GM12891 (cell line): ENCODE data around the gene NREP.

Source experiments
- PAX5 ChIP-seq: IDR thresholded peaks from 2 replicates; pipeline ENCODE4 v1.6.1; 2011; ENCODE audit warnings: low read length, moderate library complexity, mild to moderate bottlenecking; ENCODE audit not compliant: insufficient read depth, severe bottlenecking
- POLR2A ChIP-seq: IDR thresholded peaks from 2 replicates; pipeline ENCODE4 v1.6.1; 2011; ENCODE audit warnings: low read depth, low read length, control low read depth
- POLR2AphosphoS5 ChIP-seq: IDR thresholded peaks from 2 replicates; pipeline ENCODE4 v1.6.1; 2011; ENCODE audit warnings: low read depth, low read length, control low read depth
- POU2F2 ChIP-seq: IDR thresholded peaks from 2 replicates; pipeline ENCODE4 v1.6.1; 2011; ENCODE audit warnings: low read depth, mild to moderate bottlenecking, control low read depth, low read length, moderate library complexity
- SPI1 ChIP-seq: IDR thresholded peaks from 2 replicates; pipeline ENCODE4 v1.6.1; 2011; ENCODE audit warnings: low read depth, low read length, control low read depth
- TAF1 ChIP-seq: IDR thresholded peaks from 2 replicates; pipeline ENCODE4 v1.6.1; 2011; ENCODE audit warnings: low read depth, low read length, control low read depth

GRCh38 chr5:111787006-111787405 lies 30.0 kb upstream of the NREP start:
- no peak for TF ChIP-seq POLR2A
- TF ChIP-seq POLR2AphosphoS5: no peak
- no peak for TF ChIP-seq TAF1
- TF ChIP-seq PAX5: no peak
- TF ChIP-seq POU2F2: no peak
- TF ChIP-seq SPI1: no peak
